Measurements from ENCODE around the gene TRUB2. TPM values are rescaled to one million over a fixed set of nuclear protein-coding genes. Genes with fewer than 3 reads are reported as not detected.

Gene TRUB2
- total RNA-seq, 1 experiment from 2014 or later, result 42.1 TPM

GRCh38 chr9:128258326-128258725 is 63.9 kb downstream of the TRUB2 start:
- BruUV-seq (replicated peaks), result no TSS peak
- ChIA-PET CTCF (no interaction called here), POLR2A (interaction anchor here (1.0 kb wide), 1 partner anchor 9 kb away, joined by 3 read pairs; no protein-coding TSS in a partner anchor), RAD21 (ENCODE audit: low non-redundant PET in 1 of 2, low total read pairs in 2 of 2, uncharacterized antibody in 2 of 2, unreplicated experiment in 2 of 2) (interaction anchor here in 1 of 2 experiments (0.6 kb wide), 1 partner anchor 19 kb away, joined by 3 read pairs; no protein-coding TSS in a partner anchor)
- Histone ChIP-seq H3K27me3 (ENCODE audit: insufficient read depth, low read length) (no peaks in the 10 kb centered on the region), H3K9me3 (ENCODE audit: control insufficient read depth in 1 of 2, insufficient read depth in 1 of 2, low read depth in 1 of 2, low read length in 2 of 2) (no peaks in the 10 kb centered on the region), H2AFZ (ENCODE audit: low read depth, low read length, poor library complexity, severe bottlenecking) (no peak overlapping the region), H3K79me2 (ENCODE audit: insufficient read depth, low read length) (no peaks in the 10 kb centered on the region), H3K27ac (ENCODE audit: low read depth, low read length) (no peak overlapping the region), H3K36me3 (ENCODE audit: control insufficient read depth in 1 of 2, insufficient read depth in 2 of 2, low read length in 2 of 2) (peaks cover 0 to 22% of the 10 kb centered on the region in 2 experiments; a peak in 2 of 4 replicates), H3K9me2 (ENCODE audit: insufficient read depth) (no peaks in the 10 kb centered on the region), H3K9ac (ENCODE audit: low read length) (no peak overlapping the region), H4K20me1 (ENCODE audit: insufficient read depth) (no peaks in the 10 kb centered on the region), H3K4me2 (ENCODE audit: low read length) (no peak overlapping the region), H3K4me3 (replicated peaks in 1 of 2; ENCODE audit: low read depth in 1 of 2, low read length in 2 of 2) (no peak overlapping the region), H3K4me1 (ENCODE audit: control insufficient read depth in 1 of 2, insufficient read depth in 2 of 2, low read length in 2 of 2) (peaks cover 0 to 7% of the 10 kb centered on the region in 2 experiments; a peak in 1 of 4 replicates)
- intact Hi-C loops (cut with micrococcal nuclease), result no loop called here
- no peak for ATAC-seq
- no peak for DNase-seq (ENCODE audit: low read depth, low spot score)
- TF ChIP-seq RAD21 (IDR thresholded peaks at IDR 0.05; ENCODE audit: low read depth) (no peak), TCF7L2 (IDR thresholded peaks at IDR 0.05; ENCODE audit: borderline replicate concordance, extremely low read depth, insufficient read depth, insufficient read length) (no peak), SP1 (IDR thresholded peaks at IDR 0.05; ENCODE audit: low read depth) (no peak), EZH2 (IDR thresholded peaks at IDR 0.05) (no peak), CTCF (IDR thresholded peaks at IDR 0.05 in 2 of 3, conservative IDR thresholded peaks at IDR 0.05 in 1 of 3; ENCODE audit: borderline replicate concordance in 1 of 3, insufficient read depth in 1 of 3, low read depth in 2 of 3, low read length in 2 of 3) (no peak), POLR2AphosphoS5 (IDR thresholded peaks at IDR 0.05; ENCODE audit: low read depth, low read length) (no peak), FOSL1 (IDR thresholded peaks at IDR 0.05; ENCODE audit: low read depth) (no peak), CEBPB (IDR thresholded peaks at IDR 0.05; ENCODE audit: low read depth) (no peak), SIN3A (IDR thresholded peaks at IDR 0.05; ENCODE audit: low read depth) (no peak), EZH2phosphoT487 (IDR thresholded peaks at IDR 0.05; ENCODE audit: borderline replicate concordance) (no peak), ATF3 (IDR thresholded peaks at IDR 0.05) (no peak), ZFX (IDR thresholded peaks at IDR 0.05) (no peak), YY1 (IDR thresholded peaks at IDR 0.05; ENCODE audit: extremely low read depth, insufficient replicate concordance, low read depth, low read length) (no peak), MAX (IDR thresholded peaks at IDR 0.05) (no peak)

Measured in HCT116 (cell line).